HepG2 (cell line): ENCODE measurements around the gene HSD11B2. TPM values are rescaled to one million over a fixed set of nuclear protein-coding genes. Genes with fewer than 3 reads are reported as not detected.

Experiments used
- CSRNP2 ChIP-seq: sonication (generic); formaldehyde crosslinking; conservative IDR thresholded peaks from 2 replicates; pipeline ENCODE4 v1.8.0; 2022; ENCODE audit warnings: low read depth, missing genetic modification reagents
- DDIT3 ChIP-seq: sonication (generic); formaldehyde crosslinking; IDR thresholded peaks from 2 replicates; pipeline ENCODE4 v1.4.0; 2020; ENCODE audit warnings: mild to moderate bottlenecking, missing genetic modification reagents
- EEA1 ChIP-seq: sonication (generic); formaldehyde crosslinking; IDR thresholded peaks from 2 replicates; pipeline ENCODE4 v1.5.1; 2020; ENCODE audit warnings: mild to moderate bottlenecking, missing genetic modification reagents, borderline replicate concordance
- FUBP1 ChIP-seq: sonication (generic); formaldehyde crosslinking; IDR thresholded peaks from 2 replicates; pipeline ENCODE4 v1.5.1; 2020; ENCODE audit warnings: missing genetic modification reagents, mild to moderate bottlenecking, borderline replicate concordance
- GZF1 ChIP-seq: sonication (generic); formaldehyde crosslinking; IDR thresholded peaks from 2 replicates; pipeline ENCODE4 v1.5.1; 2020; ENCODE audit warnings: mild to moderate bottlenecking, missing genetic modification reagents
- HMGXB3 ChIP-seq: sonication (generic); formaldehyde crosslinking; IDR thresholded peaks from 2 replicates; pipeline ENCODE4 v1.4.0; 2020; ENCODE audit warnings: missing genetic modification reagents, borderline replicate concordance
- HNRNPL ChIP-seq: fragments of 200-400 bp; formaldehyde crosslinking; IDR thresholded peaks from 2 replicates; pipeline ENCODE4 v1.6.1; 2017; ENCODE audit warnings: mild to moderate bottlenecking, low read depth, low read length
- HNRNPLL ChIP-seq: fragments of 200-400 bp; formaldehyde crosslinking; IDR thresholded peaks from 2 replicates; pipeline ENCODE4 v1.6.1; 2017; ENCODE audit warnings: mild to moderate bottlenecking, low read depth, low read length; ENCODE audit not compliant: poor library complexity, severe bottlenecking
- MIER3 ChIP-seq: IDR thresholded peaks from 2 replicates; pipeline ENCODE4 v1.6.1; 2016; ENCODE audit warnings: missing compliant biosample characterization, borderline replicate concordance
- SUZ12 ChIP-seq: fragments of 150-350 bp; IDR thresholded peaks from 2 replicates; pipeline ENCODE4 v1.6.1; 2014; ENCODE audit warnings: low read depth, low read length
- TSC22D2 ChIP-seq: sonication (generic); formaldehyde crosslinking; IDR thresholded peaks from 2 replicates; pipeline ENCODE4 v1.5.1; 2020; ENCODE audit warnings: missing genetic modification reagents, mild to moderate bottlenecking, borderline replicate concordance
- XRCC5 ChIP-seq: fragments of 200-400 bp; formaldehyde crosslinking; optimal IDR thresholded peaks from 2 replicates; pipeline ENCODE3; 2017; ENCODE audit warnings: mild to moderate bottlenecking, low read length
- ZNF709 ChIP-seq: sonication (generic); formaldehyde crosslinking; IDR thresholded peaks from 2 replicates; pipeline ENCODE4 v1.5.0; 2020; ENCODE audit warnings: mild to moderate bottlenecking, missing genetic modification reagents
- ZNF780A ChIP-seq: sonication (generic); formaldehyde crosslinking; IDR thresholded peaks from 2 replicates; pipeline ENCODE4 v1.8.0; 2022; ENCODE audit warnings: mild to moderate bottlenecking, missing genetic modification reagents, moderate library complexity
- ZNF839 ChIP-seq: sonication (generic); formaldehyde crosslinking; IDR thresholded peaks from 2 replicates; pipeline ENCODE4 v1.4.0; 2020; ENCODE audit warnings: missing genetic modification reagents, mild to moderate bottlenecking, borderline replicate concordance
- ZSCAN25 ChIP-seq: sonication (generic); formaldehyde crosslinking; IDR thresholded peaks from 2 replicates; pipeline ENCODE4 v1.8.0; 2022; ENCODE audit warnings: mild to moderate bottlenecking, missing genetic modification reagents
- polyA plus RNA-seq, 8 experiments: library from polyadenylated mRNA; depleted of rRNA in 3 of 8; stranded (reverse) in 7 of 8; unstranded in 1 of 8; fragments of >200 nt; fragmentation: Illumina TruSeq in 4 of 8; extraction: Trizol in 4 of 8; gene quantifications; 2 replicates each; pipeline versions ENCODE4 v1.2.1 to v1.2.3, GENCODE V29; 2011 to 2016; ENCODE audit warnings: low read depth in 4 of 8, missing spikeins in 1 of 8, mixed read lengths in 1 of 8; ENCODE audit not compliant: insufficient read depth in 1 of 8
- total RNA-seq, 5 experiments: library from RNA; depleted of rRNA; stranded (reverse); fragments of >200 nt; fragmentation: Illumina TruSeq; extraction: Trizol; gene quantifications; 2 replicates each; pipeline ENCODE4 v1.2.3, GENCODE V29; 2016; ENCODE audit warnings: low read depth in 1 of 5

The HSD11B2 gene
- total and polyA plus RNA-seq, 2 of the 13 experiments (the other 11 are each of a cell fraction or from before 2014, with no cell fraction given) = 8.9 to 13.6 TPM

GRCh38 chr16:67415872-67416793 is 14.8 kb upstream of the HSD11B2 start, which contains the start of gene ZDHHC1 (continued):
- TF ChIP-seq HMGXB3 (no peak), ZNF709 (CRISPR knock-in tag) (peak; percentile 33; the same call in 1 of the 2 replicates), XRCC5 (peak; percentile 88), DDIT3 (CRISPR knock-in tag) (no peak), MIER3 (CRISPR knock-in tag) (no peak), TSC22D2 (CRISPR knock-in tag) (peak; percentile 43; the same call in 1 of the 2 replicates), HNRNPL (no peak), ZNF780A (no peak), SUZ12 (no peak), FUBP1 (CRISPR knock-in tag) (no peak), HNRNPLL (peak; percentile 51), EEA1 (CRISPR knock-in tag) (no peak; the same call in 1 of the 2 replicates), CSRNP2 (CRISPR knock-in tag) (no peak), GZF1 (no peak), ZNF839 (CRISPR knock-in tag) (0 out of 2 replicates have a peak, but pooled peaks have one; percentile 54), ZSCAN25 (CRISPR knock-in tag) (no peak)
